ENCODE results near the gene ASNSD1.
"Not testable (repeated sequence)": the region's sequence is repeated elsewhere in the genome, so short reads cannot be mapped to it uniquely, and the experiment has no call there.

Gene ASNSD1

DNA sequence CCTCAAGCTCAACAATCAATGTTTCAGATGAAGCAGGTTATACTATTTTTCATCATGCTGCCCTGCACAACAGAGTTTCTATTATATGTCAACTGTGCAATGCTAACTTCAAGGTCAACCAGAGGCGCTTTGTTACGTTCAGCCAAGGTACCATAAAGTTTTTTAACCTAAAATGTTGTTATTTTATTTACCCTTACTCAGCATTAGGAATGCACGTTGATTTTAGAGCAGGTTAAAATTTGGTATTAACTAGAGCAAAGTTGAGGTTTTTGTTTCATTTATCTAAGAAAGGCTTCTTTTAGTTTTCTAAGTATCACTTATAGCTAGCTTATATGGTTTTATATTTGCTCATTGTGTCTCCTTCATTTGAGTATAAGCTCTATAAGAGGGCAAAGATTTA is 35.0 kb downstream of the ASNSD1 start:
- DNase-seq: no peak

DNA sequence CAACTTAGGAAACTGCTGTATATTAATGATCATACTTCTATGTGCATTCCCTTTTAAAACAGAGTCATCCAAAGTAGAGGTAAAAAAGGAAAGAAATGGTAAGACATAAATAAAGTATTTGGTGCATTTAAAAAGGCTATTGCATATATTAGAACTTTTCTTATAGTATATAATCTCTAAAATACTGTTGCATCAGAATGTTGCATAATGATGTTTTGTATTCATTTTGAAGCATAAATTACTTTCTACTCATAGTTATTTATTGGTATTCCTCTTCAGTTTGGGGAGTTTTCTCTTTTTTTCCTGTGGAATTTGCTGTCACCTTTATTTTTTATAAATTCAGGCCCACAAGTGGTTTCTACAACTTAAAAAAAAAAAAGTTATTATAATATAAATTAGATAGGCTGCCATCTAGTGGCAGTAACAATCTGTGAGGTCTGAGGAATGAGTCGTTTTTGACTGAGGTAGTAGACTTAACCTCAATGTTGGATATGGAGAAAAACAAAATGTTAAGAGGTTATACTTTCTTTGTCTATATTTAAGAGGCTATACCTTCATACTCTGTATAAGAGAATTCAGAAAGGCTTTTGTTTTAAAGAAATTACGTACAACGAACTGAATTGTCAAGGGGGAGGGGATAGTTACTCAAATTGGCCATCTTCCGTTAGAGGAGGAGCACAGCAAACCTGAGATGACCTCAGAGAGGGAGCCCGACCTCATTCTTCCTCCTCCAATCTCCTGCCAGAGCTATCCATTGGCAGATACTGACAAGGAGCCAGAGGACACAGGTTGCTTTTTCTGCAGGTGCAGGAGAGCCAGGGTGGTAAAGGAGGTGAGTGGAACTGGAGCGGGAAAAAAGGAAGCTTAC is 37.0 kb downstream of the ASNSD1 start:
- DNase-seq: peak; percentile 47 to 74

DNA sequence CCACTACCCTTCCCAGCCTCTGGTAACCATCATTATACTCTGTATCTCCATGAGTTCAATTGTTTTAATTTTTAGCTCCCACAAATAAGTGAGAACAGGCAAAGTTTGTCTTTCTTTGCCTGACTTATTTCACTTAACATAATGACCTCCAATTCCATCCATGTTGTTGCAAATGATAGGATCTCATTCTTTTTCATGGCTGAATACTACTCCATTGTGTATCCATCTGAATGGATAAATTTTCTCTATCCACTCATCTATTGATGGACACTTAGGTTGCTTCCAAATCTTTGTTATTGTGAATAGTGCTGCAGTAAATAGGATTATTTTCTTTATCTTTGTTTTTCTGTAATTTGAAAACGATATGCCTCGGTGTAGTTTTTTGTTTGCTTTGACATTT is 39.4 kb downstream of the ASNSD1 start:
- no peak for DNase-seq

DNA sequence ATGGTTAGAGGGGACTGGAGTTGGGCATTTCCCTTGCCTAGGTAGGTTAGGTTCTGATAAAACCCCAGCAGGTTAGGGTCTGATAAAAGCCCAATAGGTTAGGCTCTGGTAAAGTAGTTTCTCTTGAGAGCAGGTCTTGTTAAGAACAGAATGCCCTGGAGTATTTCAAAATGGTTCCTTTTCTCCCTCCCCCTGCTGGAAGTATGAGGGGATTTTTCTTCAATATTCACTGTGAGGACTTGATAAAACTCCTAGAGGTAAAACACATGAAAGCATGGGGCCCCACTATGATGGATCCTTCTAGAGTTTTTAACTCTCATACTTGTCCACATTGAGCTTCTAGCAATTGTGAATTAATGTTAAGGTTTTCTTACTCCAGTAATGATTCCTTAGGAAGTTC is 40.8 kb downstream of the ASNSD1 start:
- DNase-seq: no peak

DNA sequence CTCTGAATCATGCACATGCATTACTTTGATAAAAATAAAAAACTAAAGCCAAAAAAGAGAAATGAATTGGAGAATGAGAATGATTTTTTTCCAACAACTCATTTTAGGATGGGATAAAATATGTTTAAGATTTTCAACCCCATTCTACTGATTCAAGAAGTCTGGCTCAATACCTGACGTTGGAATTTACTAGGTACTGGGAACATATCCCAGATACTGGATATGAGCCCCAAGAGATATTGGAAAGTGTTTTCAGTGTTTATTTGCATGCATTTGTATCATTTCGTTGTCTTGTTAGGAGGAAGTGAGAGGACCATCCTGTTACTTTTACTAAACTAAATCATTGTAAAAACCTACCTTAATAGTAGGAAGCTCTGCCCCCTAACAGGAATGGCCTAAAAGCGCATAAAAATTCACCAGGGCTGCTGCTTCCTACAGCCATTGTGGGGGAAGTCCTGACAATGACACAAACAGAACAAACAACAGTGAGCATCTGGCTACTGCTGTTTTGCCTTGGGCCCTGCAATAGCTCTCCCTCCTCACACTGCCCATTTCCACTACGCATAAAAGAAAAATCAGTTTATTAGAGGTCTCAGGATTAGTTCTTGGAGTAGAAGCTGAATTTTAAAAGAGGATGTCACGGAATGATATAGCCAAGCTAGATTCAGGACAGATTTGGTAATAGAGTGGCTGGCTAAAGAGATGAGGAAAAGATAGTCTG is 48.4 kb downstream of the ASNSD1 start:
- no peak for DNase-seq

DNA sequence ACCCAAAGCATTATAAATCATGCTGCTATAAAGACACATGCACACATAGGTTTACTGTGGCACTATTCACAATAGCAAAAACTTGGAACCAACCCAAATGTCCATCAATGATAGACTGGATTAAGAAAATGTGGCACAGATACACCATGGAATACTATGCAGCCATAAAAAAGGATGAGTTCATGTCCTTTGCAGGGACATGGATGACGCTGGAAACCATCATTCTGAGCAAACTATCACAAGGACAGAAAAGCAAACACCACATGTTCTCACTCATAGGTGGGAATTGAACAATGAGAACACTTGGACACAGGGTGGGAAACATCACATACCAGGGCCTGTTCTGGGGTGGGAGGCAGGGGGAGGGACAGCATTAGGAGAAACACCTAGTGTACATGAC is 56.3 kb downstream of the ASNSD1 start:
- not testable (repeated sequence) for DNase-seq

DNA sequence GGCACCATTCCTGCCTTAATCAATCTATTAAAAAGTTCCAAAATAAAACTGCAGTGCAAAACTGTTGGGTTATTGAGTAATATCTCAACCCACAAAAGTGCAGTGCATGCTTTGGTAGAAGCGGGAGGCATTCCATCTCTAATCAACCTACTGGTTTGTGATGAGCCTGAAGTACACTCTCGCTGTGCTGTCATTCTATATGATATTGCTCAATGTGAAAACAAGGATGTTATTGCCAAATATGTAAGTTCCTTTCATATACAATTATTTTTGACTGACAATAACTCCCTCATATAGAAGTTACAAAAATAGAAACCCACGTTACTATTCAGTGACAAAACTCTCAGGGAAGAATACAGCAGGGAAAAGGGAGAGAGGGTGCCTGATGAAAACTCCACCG is 58.3 kb downstream of the ASNSD1 start:
- DNase-seq: no peak
